ENCODE data around the gene KCNQ1. TPM values are rescaled to one million over a fixed set of nuclear protein-coding genes. Genes with fewer than 3 reads are reported as not detected.

The KCNQ1 gene
- polyA plus RNA-seq, 1 of the 3 experiments (the other 2 are of a cell fraction), result 0.05 TPM

GRCh38 chr11:2734181-2735052 is 289.6 kb downstream of the KCNQ1 start:
- CTCF ChIA-PET, result interaction anchor here (0.7 to 1.2 kb wide), 3 partner anchors 13 to 200 kb away, joined by 3 read pairs; no protein-coding TSS in a partner anchor

GRCh38 chr11:2735053-2735589 is 290.3 kb downstream of the KCNQ1 start:
- Histone ChIP-seq H3K79me2 (ENCODE audit: insufficient read depth) (no peaks in the 10 kb centered on the region), H2AFZ (ENCODE audit: low read depth) (no peak overlapping the region), H3K27me3 (ENCODE audit: insufficient read depth) (no peaks in the 10 kb centered on the region), H3K9me3 (no peaks in the 10 kb centered on the region), H3K9me2 (no peaks in the 10 kb centered on the region), H3K27ac (ENCODE audit: low read depth in 2 of 2, low read length in 1 of 2) (no peak overlapping the region), H3K9ac (no peak overlapping the region), H3K36me3 (replicated peaks in 1 of 2; ENCODE audit: control insufficient read depth in 1 of 2, insufficient read depth in 2 of 2, low read length in 1 of 2) (no peaks in the 10 kb centered on the region), H4K20me1 (ENCODE audit: insufficient read depth) (no peaks in the 10 kb centered on the region), H3K4me3 (ENCODE audit: low read depth in 2 of 2, low read length in 1 of 2) (no peak overlapping the region), H3K4me2 (no peak overlapping the region), H3F3A (replicated peaks; ENCODE audit: insufficient read depth) (no peaks in the 10 kb centered on the region), H3K4me1 (ENCODE audit: control insufficient read depth in 1 of 2, insufficient read depth in 2 of 2, low read depth in 1 of 2, low read length in 1 of 2) (peaks cover 0 to 63% of the 10 kb centered on the region in 2 experiments; a peak in 1 of 4 replicates)
- CTCF ChIA-PET, result no interaction called here
- DNase-seq, result no peak
- WGBS (ENCODE audit: low lambda C conversion rate), result 71% methylated on average over 9 of the region's 12 CpGs
- POLR2A ChIA-PET, result no interaction called here
- no peak for TF ChIP-seq PBX3 (IDR thresholded peaks at IDR 0.05)
- TF ChIP-seq TEAD4 (IDR thresholded peaks at IDR 0.05; ENCODE audit: borderline replicate concordance, insufficient read depth), result no peak
- TF ChIP-seq MXI1 (IDR thresholded peaks at IDR 0.05; ENCODE audit: low read depth, low read length), result no peak
- TF ChIP-seq CHD2 (IDR thresholded peaks at IDR 0.05; ENCODE audit: low read length, partially characterized antibody), result no peak
- TF ChIP-seq USF1 (IDR thresholded peaks at IDR 0.05; ENCODE audit: borderline replicate concordance, low read depth), result no peak
- no peak for TF ChIP-seq MAX (IDR thresholded peaks at IDR 0.05; ENCODE audit: low read depth)
- no peak for TF ChIP-seq ZBTB33 (IDR thresholded peaks at IDR 0.05; ENCODE audit: borderline replicate concordance, low read depth)
- TF ChIP-seq MEF2A (IDR thresholded peaks at IDR 0.05; ENCODE audit: borderline replicate concordance, low read depth), result no peak
- TF ChIP-seq EP300 (IDR thresholded peaks at IDR 0.05; ENCODE audit: borderline replicate concordance in 1 of 2, low read depth in 1 of 2, low read length in 1 of 2), result no peak
- no peak for TF ChIP-seq SMC3 (IDR thresholded peaks at IDR 0.05; ENCODE audit: low read depth, low read length)

More at GRCh38 chr11:2734181-2735052, 289.6 kb downstream of the KCNQ1 start:
- Histone ChIP-seq H3K27me3 (ENCODE audit: insufficient read depth) (no peaks in the 10 kb centered on the region), H2AFZ (ENCODE audit: low read depth) (no peak overlapping the region), H3K4me3 (ENCODE audit: low read depth in 2 of 2, low read length in 1 of 2) (no peak overlapping the region), H3K4me2 (no peak overlapping the region), H3K9me3 (no peaks in the 10 kb centered on the region), H3K27ac (ENCODE audit: low read depth in 2 of 2, low read length in 1 of 2) (no peak overlapping the region; a peak in 1 of 4 replicates), H3K9me2 (no peaks in the 10 kb centered on the region), H3K36me3 (replicated peaks in 1 of 2; ENCODE audit: control insufficient read depth in 1 of 2, insufficient read depth in 2 of 2, low read length in 1 of 2) (no peaks in the 10 kb centered on the region), H3F3A (replicated peaks; ENCODE audit: insufficient read depth) (no peaks in the 10 kb centered on the region), H4K20me1 (ENCODE audit: insufficient read depth) (no peaks in the 10 kb centered on the region), H3K79me2 (ENCODE audit: insufficient read depth) (no peaks in the 10 kb centered on the region), H3K4me1 (ENCODE audit: control insufficient read depth in 1 of 2, insufficient read depth in 2 of 2, low read depth in 1 of 2, low read length in 1 of 2) (peaks cover 0 to 70% of the 10 kb centered on the region in 2 experiments; a peak in 1 of 4 replicates), H3K9ac (no peak overlapping the region)
- DNase-seq, result no peak
- POLR2A ChIA-PET, result interaction anchor here (1.3 kb wide), 1 partner anchor 44 kb away, joined by 3 read pairs; no protein-coding TSS in a partner anchor
- TF ChIP-seq NRF1 (IDR thresholded peaks at IDR 0.05; ENCODE audit: low read depth, low read length), result no peak
- TF ChIP-seq FOXJ3 (CRISPR knock-in tag; IDR thresholded peaks at IDR 0.05), result no peak
- no peak for TF ChIP-seq MAX (IDR thresholded peaks at IDR 0.05; ENCODE audit: low read depth)
- TF ChIP-seq JUND (IDR thresholded peaks at IDR 0.05), result no peak
- no peak for TF ChIP-seq TAF1 (IDR thresholded peaks at IDR 0.05; ENCODE audit: borderline replicate concordance, low read depth, low read length)
- no peak for TF ChIP-seq CTCF (IDR thresholded peaks at IDR 0.05)
- 64% methylated on average over 20 of the region's 32 CpGs for WGBS (ENCODE audit: low lambda C conversion rate)

Data from SK-N-SH (cell line).